Measurements from ENCODE around the gene RPS6KA5.

Gene RPS6KA5

DNA sequence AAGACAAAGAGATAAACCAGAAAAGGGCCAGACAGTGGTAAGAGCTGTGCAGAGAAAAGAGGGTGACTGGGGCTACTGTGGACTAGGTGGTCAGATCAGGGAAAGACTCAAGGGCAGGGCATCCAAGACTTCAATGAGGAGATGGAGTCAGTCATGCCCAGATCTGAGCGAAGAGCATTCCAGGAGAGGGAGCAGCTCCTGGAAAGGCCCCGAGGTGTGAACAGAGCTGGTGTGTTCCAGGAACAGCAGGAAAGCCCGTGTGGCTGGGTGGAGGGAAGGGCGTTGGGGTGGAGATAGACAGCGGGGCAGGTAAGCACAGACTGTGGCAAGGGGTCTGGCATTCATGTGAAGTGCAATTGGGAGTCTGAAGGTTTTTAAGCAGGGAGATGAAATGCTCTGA is 261.0 kb downstream of the RPS6KA5 start:
- TF ChIP-seq, protein P1, sequence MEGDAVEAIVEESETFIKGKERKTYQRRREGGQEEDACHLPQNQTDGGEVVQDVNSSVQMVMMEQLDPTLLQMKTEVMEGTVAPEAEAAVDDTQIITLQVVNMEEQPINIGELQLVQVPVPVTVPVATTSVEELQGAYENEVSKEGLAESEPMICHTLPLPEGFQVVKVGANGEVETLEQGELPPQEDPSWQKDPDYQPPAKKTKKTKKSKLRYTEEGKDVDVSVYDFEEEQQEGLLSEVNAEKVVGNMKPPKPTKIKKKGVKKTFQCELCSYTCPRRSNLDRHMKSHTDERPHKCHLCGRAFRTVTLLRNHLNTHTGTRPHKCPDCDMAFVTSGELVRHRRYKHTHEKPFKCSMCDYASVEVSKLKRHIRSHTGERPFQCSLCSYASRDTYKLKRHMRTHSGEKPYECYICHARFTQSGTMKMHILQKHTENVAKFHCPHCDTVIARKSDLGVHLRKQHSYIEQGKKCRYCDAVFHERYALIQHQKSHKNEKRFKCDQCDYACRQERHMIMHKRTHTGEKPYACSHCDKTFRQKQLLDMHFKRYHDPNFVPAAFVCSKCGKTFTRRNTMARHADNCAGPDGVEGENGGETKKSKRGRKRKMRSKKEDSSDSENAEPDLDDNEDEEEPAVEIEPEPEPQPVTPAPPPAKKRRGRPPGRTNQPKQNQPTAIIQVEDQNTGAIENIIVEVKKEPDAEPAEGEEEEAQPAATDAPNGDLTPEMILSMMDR (IDR thresholded peaks at IDR 0.05; ENCODE audit: control insufficient read depth, insufficient read depth, low read depth, low read length, missing control alignments) = no peak
- no peak for DNase-seq (ENCODE audit: low read depth)
- H3K4me3 ChIP-seq (ENCODE audit: control insufficient read depth, low read depth, low read length) = no peak overlapping the region

DNA sequence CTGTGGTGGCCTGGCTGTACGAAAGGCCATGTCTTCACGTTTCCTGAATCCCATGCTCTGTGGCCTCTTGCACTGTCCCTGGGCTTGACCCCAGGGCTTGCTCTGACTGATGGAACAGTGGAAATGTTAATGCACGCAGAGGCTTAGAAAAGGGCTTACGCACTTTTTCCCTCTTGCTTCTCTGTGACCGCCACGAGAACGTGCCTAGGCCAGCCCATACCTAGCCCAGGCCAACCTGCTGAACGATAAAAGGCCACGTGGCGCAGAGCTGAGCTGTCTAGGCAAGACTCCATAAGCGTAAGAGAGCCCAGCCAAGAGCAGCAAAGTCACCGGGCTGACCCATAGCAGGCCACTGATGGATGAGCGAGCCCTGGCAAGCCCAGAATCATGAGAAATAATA is 262.5 kb downstream of the RPS6KA5 start:
- DNase-seq (ENCODE audit: low read depth) = no peak
- H3K4me3 ChIP-seq (ENCODE audit: control insufficient read depth, low read depth, low read length) = no peak overlapping the region
- TF ChIP-seq, protein P1 (IDR thresholded peaks at IDR 0.05; ENCODE audit: control insufficient read depth, insufficient read depth, low read depth, low read length, missing control alignments) = no peak

Data from AG09309 (cell line).